ENCODE results near the gene SDCBP2. TPM values are rescaled to one million over a fixed set of nuclear protein-coding genes. Genes with fewer than 3 reads are reported as not detected.

The SDCBP2 gene
- total and polyA plus RNA-seq, 2 of the 8 experiments (the other 6 are each of a cell fraction or from before 2014, with no cell fraction given): 4.2 to 6.7 TPM

DNA sequence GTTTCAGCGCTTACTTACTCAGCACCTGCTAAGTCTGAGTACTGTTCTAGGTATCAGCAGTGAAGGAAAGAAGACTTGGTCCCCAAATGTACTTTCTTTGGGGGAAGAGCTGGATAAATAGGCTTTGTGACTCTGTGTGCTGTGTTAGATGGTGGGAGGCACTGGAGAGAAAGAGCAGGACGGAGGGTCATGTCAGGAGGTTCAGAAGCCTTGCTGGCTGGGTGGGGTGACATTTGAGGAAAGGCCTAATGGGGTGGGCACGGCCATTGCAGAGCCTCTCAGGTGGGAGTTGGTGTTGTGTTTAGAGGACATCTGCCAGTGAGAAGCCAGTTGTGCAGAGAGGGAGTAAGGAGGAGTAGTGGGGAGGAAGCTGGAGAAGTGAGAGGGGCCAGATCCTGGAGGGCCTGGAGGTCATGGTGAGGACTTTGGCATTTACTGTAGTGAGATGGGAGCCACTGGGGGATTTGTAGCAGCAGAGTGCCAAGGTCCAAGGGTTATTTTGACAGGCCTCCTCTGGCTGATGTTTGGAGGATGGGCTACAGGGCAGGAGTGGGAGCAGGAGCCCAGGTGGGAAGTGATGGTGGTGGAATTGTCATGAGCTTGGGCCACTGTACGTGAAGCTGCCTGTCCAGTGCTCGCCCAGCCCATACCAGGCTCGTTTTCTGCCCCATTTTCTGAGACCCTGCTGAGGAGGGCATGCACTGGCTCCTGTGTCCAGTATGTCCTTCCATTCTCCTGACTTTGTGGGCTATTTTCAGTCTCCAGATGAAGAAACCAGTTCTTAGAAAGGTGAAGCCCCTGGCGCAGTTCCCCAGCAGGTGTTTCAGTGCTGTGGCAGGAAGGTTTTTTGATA, 886 bp downstream of the SDCBP2 start:
- Histone ChIP-seq H3K27me3 (replicated peaks in 1 of 4; ENCODE audit: control insufficient read depth in 3 of 4, extremely low read depth in 1 of 4, insufficient read depth in 3 of 4, low read length in 3 of 4) (no peaks in the 10 kb centered on the region), H3K4me2 (ENCODE audit: insufficient read depth in 1 of 2, low read depth in 2 of 2, low read length in 2 of 2) (no peak overlapping the region), H4K5ac (ENCODE audit: insufficient read length, low read depth, low read length) (no peak overlapping the region), H3K36me3 (ENCODE audit: control insufficient read depth in 2 of 4, insufficient read depth in 4 of 4, low read length in 3 of 4) (peaks cover 0 to 3% (median 1%) of the 10 kb centered on the region in 4 experiments; a peak in 1 of 8 replicates), H4K91ac (replicated peaks; ENCODE audit: insufficient read length, low read length) (no peak overlapping the region), H4K20me1 (replicated peaks in 1 of 2; ENCODE audit: control insufficient read depth in 1 of 2, insufficient read depth in 2 of 2, low read length in 2 of 2) (peaks cover 4 to 36% of the 10 kb centered on the region in 2 experiments), H3K23me2 (ENCODE audit: low read depth, low read length) (peaks cover 10% of the 10 kb centered on the region), H3K4ac (replicated peaks; ENCODE audit: insufficient read length, low read depth, low read length) (no peak overlapping the region), H2BK20ac (ENCODE audit: low read length) (no peak overlapping the region), H3K4me3 (ENCODE audit: extremely low read depth in 1 of 4, insufficient read depth in 2 of 4, low read depth in 3 of 4, low read length in 4 of 4) (no peak overlapping the region), H3K79me2 (ENCODE audit: control insufficient read depth in 1 of 2, insufficient read depth in 2 of 2, low read length in 2 of 2) (peaks cover 22 to 53% of the 10 kb centered on the region in 2 experiments), H3K23ac (ENCODE audit: insufficient read length) (no peak overlapping the region), H2BK120ac (replicated peaks; ENCODE audit: low read depth, low read length) (no peak overlapping the region), H3K9ac (replicated peaks in 1 of 4; ENCODE audit: extremely low read depth in 1 of 4, low read depth in 3 of 4, low read length in 3 of 4) (no peak overlapping the region), H2AK5ac (ENCODE audit: low read depth, low read length) (no peak overlapping the region), H3K56ac (replicated peaks; ENCODE audit: insufficient read length, low read depth, low read length) (no peak overlapping the region), H3K14ac (ENCODE audit: insufficient read length) (no peak overlapping the region), H4K8ac (ENCODE audit: extremely low read depth, insufficient read depth, low read length) (peak overlapping the region; percentile 60; the same call in 1 of the 2 replicates), H2BK5ac (ENCODE audit: low read depth, low read length) (no peak overlapping the region), H3K79me1 (ENCODE audit: low read depth, low read length) (peaks cover 36% of the 10 kb centered on the region), H3K27ac (ENCODE audit: low read depth, low read length) (no peak overlapping the region), H3K4me1 (replicated peaks in 1 of 4; ENCODE audit: control insufficient read depth in 3 of 4, insufficient read depth in 4 of 4, low read length in 3 of 4) (peaks cover 2 to 13% (median 5%) of the 10 kb centered on the region in 4 experiments; a peak in 6 of 7 replicates), H2AFZ (ENCODE audit: low read length) (no peak overlapping the region), H3K18ac (ENCODE audit: extremely low read depth, low read length) (no peak overlapping the region), H2BK12ac (ENCODE audit: low read depth, low read length) (no peak overlapping the region), H2BK15ac (ENCODE audit: low read length) (no peak overlapping the region), H3K9me3 (ENCODE audit: insufficient read depth in 2 of 2, low read depth in 1 of 2, low read length in 1 of 2) (no peaks in the 10 kb centered on the region)
- TF ChIP-seq CTBP2 (IDR thresholded peaks at IDR 0.05; ENCODE audit: borderline replicate concordance, insufficient read depth, insufficient read length, low read length) (no peak), POLR2A (IDR thresholded peaks at IDR 0.05; ENCODE audit: control extremely low read depth in 1 of 2, low read depth in 2 of 2, low read length in 2 of 2) (no peak), HDAC2 (IDR thresholded peaks at IDR 0.05; ENCODE audit: borderline replicate concordance in 1 of 2, low read depth in 2 of 2, low read length in 2 of 2) (no peak), BACH1 (IDR thresholded peaks at IDR 0.05; ENCODE audit: low read length) (no peak), ZNF274 (IDR thresholded peaks at IDR 0.05; ENCODE audit: borderline replicate concordance, extremely low read depth, low read length) (no peak), MAFK (IDR thresholded peaks at IDR 0.05; ENCODE audit: low read depth, low read length) (no peak), TCF12 (IDR thresholded peaks at IDR 0.05; ENCODE audit: low read depth, low read length) (no peak), HDAC6 (IDR thresholded peaks at IDR 0.05; ENCODE audit: low read depth, low read length) (no peak), BRCA1 (IDR thresholded peaks at IDR 0.05; ENCODE audit: low read depth, low read length) (no peak), GABPA (IDR thresholded peaks at IDR 0.05; ENCODE audit: borderline replicate concordance, insufficient read depth, low read length) (no peak)
- DNase-seq (ENCODE audit: low read depth in 1 of 2, low spot score in 2 of 2): peak in 1 of 2 experiments; percentile 19
- FAIRE-seq: no peak
- CTCF ChIA-PET (ENCODE audit: partially characterized antibody): interaction anchor here (0.7 to 3.5 kb wide), 4 partner anchors 16 to 176 kb away, joined by 3 to 13 read pairs (median 4); no protein-coding TSS in a partner anchor
- POLR2A ChIA-PET (ENCODE audit: partially characterized antibody): interaction anchor here (0.9 to 6.5 kb wide), 11 partner anchors 8 to 64 kb away, joined by 3 to 34 read pairs (median 3); no protein-coding TSS in a partner anchor
- WGBS, 2 experiments (ENCODE audit: extremely low coverage in 1 of 2, insufficient coverage in 1 of 2, insufficient read length in 1 of 2, insufficient replicate concordance in 2 of 2, low coverage in 1 of 2, low lambda C conversion rate in 2 of 2, missing lambda C conversion rate in 1 of 2): 92% methylated on average over 7 of the region's 7 CpGs; no CpG with 5 or more reads in 1 of the 2 experiments

Measured in H1 (cell line).